Lung (tissue), 12 donors: ENCODE data around the gene TCFL5. TPM values are rescaled to one million over a fixed set of nuclear protein-coding genes. Genes with fewer than 3 reads are reported as not detected.
"Not testable (repeated sequence)": the region's sequence is repeated elsewhere in the genome, so short reads cannot be mapped to it uniquely, and the experiment has no call there.

Experiments used
- ATAC-seq: fragments of 200-7000 bp; cut with Tn5 transposase; one replicate; pipeline ENCODE4 v1.9.1; 2020; ENCODE audit warnings: moderate number of reproducible peaks; ENCODE audit not compliant: insufficient read depth, low FRiP score
- DNase-seq, 3 donors: peaks; one replicate each; pipeline ENCODE4 v3.0.0-alpha.2; 2013 to 2017
- H3K27ac ChIP-seq, 2 donors: one replicate each; pipeline ENCODE4 v1.5.1; 2013; ENCODE audit warnings: mild to moderate bottlenecking in 2 of 2, moderate library complexity in 2 of 2, control low read depth in 1 of 2, inconsistent platforms in 1 of 2, low read depth in 1 of 2, low read length in 1 of 2
- H3K27me3 ChIP-seq, 3 donors: one replicate each; pipeline ENCODE4 v1.5.1; 2013; ENCODE audit warnings: low read length in 2 of 3; ENCODE audit not compliant: control insufficient read depth in 3 of 3, insufficient read depth in 3 of 3
- H3K36me3 ChIP-seq, 4 donors: one replicate each; pipeline ENCODE4 v1.5.1; 2013; ENCODE audit warnings: low read length in 4 of 4, mild to moderate bottlenecking in 1 of 4, moderate library complexity in 1 of 4; ENCODE audit not compliant: control insufficient read depth in 4 of 4, insufficient read depth in 4 of 4
- H3K4me1 ChIP-seq, 5 donors: one replicate each; pipeline ENCODE4 v1.5.1; 2013; ENCODE audit warnings: low read length in 5 of 5, mild to moderate bottlenecking in 2 of 5, moderate library complexity in 1 of 5; ENCODE audit not compliant: control insufficient read depth in 5 of 5, insufficient read depth in 5 of 5
- H3K4me3 ChIP-seq: one replicate; pipeline ENCODE4 v1.5.1; 2013; ENCODE audit warnings: mild to moderate bottlenecking, control low read depth, moderate library complexity
- H3K9ac ChIP-seq, 2 donors: one replicate each; pipeline ENCODE4 v1.5.1; 2013; ENCODE audit warnings: low read length in 2 of 2, control low read depth in 1 of 2; ENCODE audit not compliant: insufficient read depth in 1 of 2
- H3K9me3 ChIP-seq, 4 donors: one replicate each; pipeline ENCODE4 v1.5.1; 2013; ENCODE audit warnings: low read length in 3 of 4, mild to moderate bottlenecking in 1 of 4, moderate library complexity in 1 of 4; ENCODE audit not compliant: control insufficient read depth in 4 of 4, insufficient read depth in 3 of 4
- CTCF ChIP-seq: IDR thresholded peaks from 2 replicates; pipeline ENCODE4 v1.5.1; 2012; ENCODE audit warnings: mild to moderate bottlenecking; ENCODE audit errors: control extremely low read depth, extremely low read depth
- WGBS, 2 donors: extraction: QIAGEN DNeasy Blood & Tissue Kit; methylation state at CpG; one replicate each; pipeline ENCODE4 v1.1.7; 2013; 5-methylcytosine and 5-hydroxymethylcytosine counted together
- polyA plus RNA-seq, 2 donors: library from polyadenylated mRNA; stranded (reverse); fragments of 200-250 nt; gene quantifications; one replicate each; pipeline ENCODE4 v1.2.1, GENCODE V29; 2013
- total RNA-seq, 2 donors: library from RNA; depleted of rRNA in 1 of 2; stranded (reverse); fragments of >200 nt in 1 of 2; gene quantifications; one replicate each; pipeline ENCODE4 v1.2.1, GENCODE V29; 2014 to 2021
- donor health status: control.
- donor health status: control.
- donor health status: Bipolar disorder and iron deficiency.
- donor health status: healthy.
- donor health status: DM: yes; HTN: yes; CAD: no.

The TCFL5 gene
- total and polyA plus RNA-seq, 4 donors = 3.8 to 8.6 (median 6.1) TPM

DNA sequence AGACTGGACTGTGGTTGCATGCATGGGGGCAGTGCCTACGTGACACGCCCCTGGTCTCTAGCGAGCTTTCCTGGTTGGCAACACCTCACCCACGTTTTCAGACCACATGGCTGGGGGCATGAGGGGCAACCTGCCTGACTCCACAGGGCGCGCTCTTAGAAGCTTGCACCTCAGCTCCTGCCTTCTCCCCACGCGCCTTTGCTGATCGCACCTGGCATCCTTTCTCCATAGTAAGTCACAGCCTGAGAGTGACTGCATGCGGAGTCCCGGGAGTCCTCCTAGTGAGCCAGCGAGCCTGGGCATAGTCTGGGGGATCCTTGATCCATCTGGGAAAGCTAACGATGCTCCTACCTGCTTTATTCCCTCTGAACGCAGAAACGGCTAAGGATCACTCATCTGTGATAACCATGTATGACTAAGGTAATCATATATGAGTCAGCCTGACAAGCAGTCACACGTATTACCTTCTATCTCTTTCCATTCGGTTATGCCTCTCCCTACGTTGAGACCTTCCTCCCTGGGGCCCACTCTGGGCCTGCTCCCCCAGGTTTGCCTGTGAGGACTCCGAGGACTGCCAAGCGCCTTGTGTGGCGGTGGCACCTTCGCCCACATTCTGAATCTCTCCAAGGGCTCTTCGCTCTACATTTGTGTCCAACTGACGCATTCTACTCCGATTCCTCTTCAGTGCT is 4.5 kb downstream of the TCFL5 start:
- H3K36me3 ChIP-seq = peaks cover 3 to 18% (median 12%) of the 10 kb centered on the region in 4 donors
- no peak for DNase-seq
- 96 to 97% methylated on average over 25 of the region's 25 CpGs for WGBS, 2 donors

DNA sequence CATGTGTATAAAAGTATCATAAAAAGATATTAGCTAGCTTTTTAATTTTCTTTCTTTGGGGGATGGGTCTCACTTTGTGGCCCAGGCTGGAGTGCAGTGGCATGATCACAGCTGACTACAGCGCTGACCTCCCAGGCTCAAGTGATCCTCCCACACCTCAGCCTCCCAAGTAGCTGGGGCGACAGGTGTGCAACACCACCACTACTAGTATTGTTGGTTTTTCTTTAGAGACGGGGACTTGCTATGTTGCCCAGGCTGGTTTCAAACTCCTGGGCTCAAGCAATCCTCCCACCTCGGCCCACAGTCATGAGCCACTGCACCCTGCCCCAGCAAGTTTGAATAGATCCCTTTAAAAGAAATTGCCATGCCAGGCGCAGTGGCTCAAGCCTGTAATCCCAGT is 6.5 kb downstream of the TCFL5 start:
- ATAC-seq (no peak), DNase-seq (no peak)
- H3K36me3 ChIP-seq = peaks cover 3 to 21% (median 12%) of the 10 kb centered on the region in 4 donors
- H3K27ac ChIP-seq = peak overlapping the region in 1 of 2 donors; percentile 28
- H3K4me1 ChIP-seq = peaks cover 0 to 10% (median 2%) of the 10 kb centered on the region in 5 donors
- 85 to 93% methylated on average over 5 of the region's 5 CpGs for WGBS, 2 donors
- H3K4me3 ChIP-seq = no peak overlapping the region
- H3K9ac ChIP-seq = no peak overlapping the region
- H3K27me3 ChIP-seq = no peaks in the 10 kb centered on the region
- no peak for TF ChIP-seq CTCF
- H3K9me3 ChIP-seq = peaks cover 0 to 2% (median 0%) of the 10 kb centered on the region in 4 donors

More for the DNA sequence above, 4.5 kb downstream of the TCFL5 start:
- H3K4me1 ChIP-seq = peaks cover 0 to 11% (median 6%) of the 10 kb centered on the region in 5 donors
- TF ChIP-seq CTCF = no peak
- H3K27me3 ChIP-seq = no peaks in the 10 kb centered on the region
- no peak overlapping the region for H3K9ac ChIP-seq
- no peak for ATAC-seq
- peaks cover 0 to 2% (median 0%) of the 10 kb centered on the region in 4 donors for H3K9me3 ChIP-seq
- no peak overlapping the region for H3K4me3 ChIP-seq
- no peak overlapping the region for H3K27ac ChIP-seq

DNA sequence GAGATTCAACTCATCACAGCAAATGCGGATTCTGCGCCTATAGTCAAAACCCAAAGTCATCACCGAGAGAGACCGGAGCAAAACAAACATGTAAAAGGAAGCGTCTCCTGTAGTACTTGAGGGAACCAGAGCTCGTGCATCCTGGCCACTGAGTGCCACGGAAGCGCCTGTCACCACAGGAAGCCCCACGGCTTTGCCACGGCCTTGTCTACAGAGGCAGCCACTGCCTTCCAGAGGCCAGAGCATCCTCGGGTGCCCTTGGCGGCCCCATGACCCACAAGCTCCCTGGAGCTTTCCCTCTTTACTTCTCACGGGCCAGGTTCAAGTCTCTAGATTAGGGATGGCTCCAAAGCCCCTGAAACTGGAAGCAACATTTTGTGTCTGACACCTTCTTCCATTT is 7.5 kb downstream of the TCFL5 start:
- no peak overlapping the region for H3K9ac ChIP-seq
- no peak for ATAC-seq
- H3K4me3 ChIP-seq = no peak overlapping the region
- H3K27me3 ChIP-seq = no peaks in the 10 kb centered on the region
- DNase-seq = no peak
- WGBS, 2 donors = 95% methylated on average over 13 of the region's 13 CpGs
- peaks cover 0 to under 1% (median 0%) of the 10 kb centered on the region in 5 donors for H3K4me1 ChIP-seq
- no peak overlapping the region for H3K27ac ChIP-seq
- H3K36me3 ChIP-seq = peaks cover 3 to 21% (median 12%) of the 10 kb centered on the region in 4 donors
- no peak for TF ChIP-seq CTCF
- peaks cover 0 to 2% (median 0%) of the 10 kb centered on the region in 4 donors for H3K9me3 ChIP-seq

- not testable (repeated sequence) for H3K4me1 ChIP-seq, ATAC-seq, H3K9ac ChIP-seq, H3K4me3 ChIP-seq, DNase-seq, H3K27me3 ChIP-seq, H3K27ac ChIP-seq, H3K9me3 ChIP-seq
- peaks cover 3 to 21% (median 12%) of the 10 kb centered on the region in 4 donors for H3K36me3 ChIP-seq
- WGBS, 2 donors = 91 to 95% methylated on average over 6 of the region's 6 CpGs
These were observed 8.3 kb downstream of the TCFL5 start for GRCh38 chr20:62853304-62853703.
